ENCODE measurements around the gene SLC39A2.
"Not testable (repeated sequence)": the region's sequence is repeated elsewhere in the genome, so short reads cannot be mapped to it uniquely, and the experiment has no call there.

SLC39A2 gene

GRCh38 chr14:21036751-21037150 lies 37.7 kb downstream of the SLC39A2 start:
- DNase-seq (ENCODE audit: low read depth): no peak
- in situ Hi-C loops (cut with HindIII; ENCODE audit: low sequenced_read_pairs): no loop called here
- no peak overlapping the region for H3K4me3 ChIP-seq (ENCODE audit: low read depth, low read length)
- no peak for TF ChIP-seq CTCF (IDR thresholded peaks at IDR 0.05; ENCODE audit: low read depth, low read length, missing control alignments)

GRCh38 chr14:21037156-21037555 lies 38.1 kb downstream of the SLC39A2 start:
- in situ Hi-C loops (cut with HindIII; ENCODE audit: low sequenced_read_pairs): no loop called here
- no peak for DNase-seq (ENCODE audit: low read depth)
- TF ChIP-seq CTCF (IDR thresholded peaks at IDR 0.05; ENCODE audit: low read depth, low read length, missing control alignments): no peak

GRCh38 chr14:21038441-21039422 lies 39.6 kb downstream of the SLC39A2 start:
- no peak for TF ChIP-seq CTCF (IDR thresholded peaks at IDR 0.05; ENCODE audit: low read depth, low read length, missing control alignments)
- in situ Hi-C loops (cut with HindIII; ENCODE audit: low sequenced_read_pairs): no loop called here
- DNase-seq (ENCODE audit: low read depth): no peak
- no peak overlapping the region for H3K4me3 ChIP-seq (ENCODE audit: low read depth, low read length)

More at GRCh38 chr14:21037156-21037555, 38.1 kb downstream of the SLC39A2 start:
- no peak overlapping the region for H3K4me3 ChIP-seq (ENCODE audit: low read depth, low read length)

GRCh38 chr14:21039585-21040369 lies 40.7 kb downstream of the SLC39A2 start:
- in situ Hi-C loops (cut with HindIII; ENCODE audit: low sequenced_read_pairs): no loop called here
- peak; percentile 50 for DNase-seq (ENCODE audit: low read depth)
- peak; percentile 69 for TF ChIP-seq CTCF (IDR thresholded peaks at IDR 0.05; ENCODE audit: low read depth, low read length, missing control alignments)
- no peak overlapping the region for H3K4me3 ChIP-seq (ENCODE audit: low read depth, low read length)

GRCh38 chr14:21040370-21040925 lies 41.4 kb downstream of the SLC39A2 start:
- H3K4me3 ChIP-seq (ENCODE audit: low read depth, low read length): no peak overlapping the region
- no peak for TF ChIP-seq CTCF (IDR thresholded peaks at IDR 0.05; ENCODE audit: low read depth, low read length, missing control alignments)
- no peak for DNase-seq (ENCODE audit: low read depth)
- in situ Hi-C loops (cut with HindIII; ENCODE audit: low sequenced_read_pairs): no loop called here

- H3K4me3 ChIP-seq (ENCODE audit: low read depth, low read length); DNase-seq (ENCODE audit: low read depth); in situ Hi-C loops (cut with HindIII; ENCODE audit: low sequenced_read_pairs): not testable (repeated sequence)
Measured at GRCh38 chr14:21040941-21041340, 41.8 kb downstream of the SLC39A2 start.

Data from astrocyte of the cerebellum (primary cell).